Measurements from ENCODE around the gene UCK1.

GRCh38 chr9:131511880-131512279 is 19.2 kb downstream of the UCK1 start:
- TF ChIP-seq POLR2A (IDR thresholded peaks at IDR 0.05) (no peak), CTCF (IDR thresholded peaks at IDR 0.05) (no peak)

All from lower leg skin (tissue), 3 donors.